HL-60 (cell line): ENCODE results near the gene FGD6.

ENCODE experiments used
- DNase-seq, 2 experiments: peaks; one replicate each; pipeline ENCODE4 v3.0.0-alpha.2; 2010 to 2020; ENCODE audit warnings: low read depth in 1 of 2, low spot score in 1 of 2
- H3K27ac ChIP-seq: fragments of 250-450 bp; sonication (Bioruptor Pico); replicated peaks from 2 replicates; pipeline ENCODE4 v1.5.1; 2020; ENCODE audit warnings: mild to moderate bottlenecking, moderate library complexity
- H3K27me3 ChIP-seq: fragments of 250-450 bp; sonication (Bioruptor Pico); 2 replicates; pipeline ENCODE4 v1.5.1; 2021; ENCODE audit warnings: mild to moderate bottlenecking, moderate library complexity; ENCODE audit not compliant: insufficient read depth, poor library complexity, severe bottlenecking
- H3K4me3 ChIP-seq: replicated peaks from 2 replicates; pipeline ENCODE4 v1.5.1; 2011; ENCODE audit warnings: mild to moderate bottlenecking, control low read depth, low read length; ENCODE audit not compliant: insufficient read depth
- GABPA ChIP-seq: IDR thresholded peaks from 2 replicates; pipeline ENCODE4 v1.6.1; 2012; ENCODE audit warnings: low read depth
- POLR2AphosphoS5 ChIP-seq: IDR thresholded peaks from 2 replicates; pipeline ENCODE4 v1.6.1; 2012; ENCODE audit warnings: low read depth
- REST ChIP-seq: IDR thresholded peaks from 2 replicates; pipeline ENCODE4 v1.6.1; 2012; ENCODE audit warnings: low read depth; ENCODE audit not compliant: insufficient replicate concordance
- SPI1 ChIP-seq: IDR thresholded peaks from 2 replicates; pipeline ENCODE4 v1.6.1; 2012; ENCODE audit warnings: low read depth, mild to moderate bottlenecking, borderline replicate concordance
- TF ChIP-seq, protein P1 (sequence below): IDR thresholded peaks from one replicate; pipeline ENCODE4 v1.5.1; 2011; ENCODE audit warnings: low read length, control low read depth, inconsistent platforms; ENCODE audit not compliant: insufficient read depth

FGD6 gene

GRCh38 chr12:95195122-95195521 lies 22.1 kb downstream of the FGD6 start:
- TF ChIP-seq, protein P1, sequence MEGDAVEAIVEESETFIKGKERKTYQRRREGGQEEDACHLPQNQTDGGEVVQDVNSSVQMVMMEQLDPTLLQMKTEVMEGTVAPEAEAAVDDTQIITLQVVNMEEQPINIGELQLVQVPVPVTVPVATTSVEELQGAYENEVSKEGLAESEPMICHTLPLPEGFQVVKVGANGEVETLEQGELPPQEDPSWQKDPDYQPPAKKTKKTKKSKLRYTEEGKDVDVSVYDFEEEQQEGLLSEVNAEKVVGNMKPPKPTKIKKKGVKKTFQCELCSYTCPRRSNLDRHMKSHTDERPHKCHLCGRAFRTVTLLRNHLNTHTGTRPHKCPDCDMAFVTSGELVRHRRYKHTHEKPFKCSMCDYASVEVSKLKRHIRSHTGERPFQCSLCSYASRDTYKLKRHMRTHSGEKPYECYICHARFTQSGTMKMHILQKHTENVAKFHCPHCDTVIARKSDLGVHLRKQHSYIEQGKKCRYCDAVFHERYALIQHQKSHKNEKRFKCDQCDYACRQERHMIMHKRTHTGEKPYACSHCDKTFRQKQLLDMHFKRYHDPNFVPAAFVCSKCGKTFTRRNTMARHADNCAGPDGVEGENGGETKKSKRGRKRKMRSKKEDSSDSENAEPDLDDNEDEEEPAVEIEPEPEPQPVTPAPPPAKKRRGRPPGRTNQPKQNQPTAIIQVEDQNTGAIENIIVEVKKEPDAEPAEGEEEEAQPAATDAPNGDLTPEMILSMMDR, result no peak
- Histone ChIP-seq H3K4me3 (no peak overlapping the region), H3K27me3 (no peaks in the 10 kb centered on the region), H3K27ac (no peak overlapping the region)
- no peak for DNase-seq

DNA sequence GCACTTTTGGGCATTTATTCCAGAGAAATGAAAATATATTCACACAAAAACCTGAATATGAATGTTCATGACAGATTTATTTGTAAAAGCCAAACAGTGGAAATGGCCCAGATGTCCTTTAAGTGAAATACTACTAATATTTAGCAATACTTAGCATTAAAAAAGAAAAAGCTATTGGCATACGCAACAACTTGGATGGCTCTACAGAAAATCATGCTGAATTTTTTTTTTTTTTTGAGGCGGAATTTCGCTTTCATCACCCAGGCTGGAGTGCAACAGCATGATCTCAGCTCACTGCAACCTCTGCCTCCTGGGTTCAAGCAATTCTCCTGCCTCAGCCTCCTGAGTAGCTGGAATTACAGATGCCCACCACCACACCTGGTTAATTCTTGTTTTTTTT lies 24.1 kb downstream of the FGD6 start:
- TF ChIP-seq REST (no peak), GABPA (no peak), SPI1 (no peak), POLR2AphosphoS5 (no peak)
- TF ChIP-seq, protein P1, result no peak
- no peak overlapping the region for H3K4me3 ChIP-seq
- H3K27me3 ChIP-seq, result no peaks in the 10 kb centered on the region
- DNase-seq, result no peak
- no peak overlapping the region for H3K27ac ChIP-seq

- no peak for DNase-seq
- TF ChIP-seq REST, result no peak
- TF ChIP-seq SPI1, result peak; percentile 9; the same call in 1 of the 2 replicates
- H3K27ac ChIP-seq, result no peak overlapping the region
- H3K4me3 ChIP-seq, result no peak overlapping the region
- no peaks in the 10 kb centered on the region for H3K27me3 ChIP-seq
Measured at GRCh38 chr12:95192271-95192670, 25.0 kb downstream of the FGD6 start.

- H3K27me3 ChIP-seq, result no peaks in the 10 kb centered on the region
- DNase-seq, result no peak
- no peak overlapping the region for H3K27ac ChIP-seq
- TF ChIP-seq REST (no peak), SPI1 (no peak), POLR2AphosphoS5 (no peak), GABPA (no peak)
- TF ChIP-seq, protein P1, result no peak
- no peak overlapping the region for H3K4me3 ChIP-seq
Measured at GRCh38 chr12:95191060-95191696, 26.1 kb downstream of the FGD6 start.
